ENCODE results near the gene LPCAT4. TPM values are rescaled to one million over a fixed set of nuclear protein-coding genes. Genes with fewer than 3 reads are reported as not detected.
A peak's percentile ranks its signal among the peaks of the same experiment; 100 is the strongest.

LPCAT4 gene
- total and polyA plus RNA-seq, 2 of the 8 experiments (the other 6 are each of a cell fraction or from before 2014, with no cell fraction given) = 69.3 to 109 TPM

DNA sequence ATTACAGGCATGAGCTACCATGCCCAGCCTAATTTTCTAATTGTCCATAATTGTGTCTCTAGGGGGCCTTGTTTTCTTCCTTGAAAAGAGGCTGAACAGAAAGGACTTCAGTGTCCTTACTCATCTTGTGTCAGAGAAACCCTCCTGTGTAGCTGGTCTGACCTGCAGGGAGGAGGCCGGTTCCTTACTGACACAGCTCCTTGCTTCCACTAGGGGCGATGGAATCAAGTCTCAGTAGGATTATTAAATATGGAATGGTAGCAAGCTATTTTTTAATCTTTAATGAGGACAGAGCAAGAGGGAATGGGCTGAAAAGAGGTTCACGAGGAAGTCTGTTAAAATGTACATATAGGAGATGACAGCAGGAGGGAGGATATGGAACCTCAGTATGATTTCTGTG is 8.6 kb downstream of the LPCAT4 start (continued):
- TF ChIP-seq, protein P1, sequence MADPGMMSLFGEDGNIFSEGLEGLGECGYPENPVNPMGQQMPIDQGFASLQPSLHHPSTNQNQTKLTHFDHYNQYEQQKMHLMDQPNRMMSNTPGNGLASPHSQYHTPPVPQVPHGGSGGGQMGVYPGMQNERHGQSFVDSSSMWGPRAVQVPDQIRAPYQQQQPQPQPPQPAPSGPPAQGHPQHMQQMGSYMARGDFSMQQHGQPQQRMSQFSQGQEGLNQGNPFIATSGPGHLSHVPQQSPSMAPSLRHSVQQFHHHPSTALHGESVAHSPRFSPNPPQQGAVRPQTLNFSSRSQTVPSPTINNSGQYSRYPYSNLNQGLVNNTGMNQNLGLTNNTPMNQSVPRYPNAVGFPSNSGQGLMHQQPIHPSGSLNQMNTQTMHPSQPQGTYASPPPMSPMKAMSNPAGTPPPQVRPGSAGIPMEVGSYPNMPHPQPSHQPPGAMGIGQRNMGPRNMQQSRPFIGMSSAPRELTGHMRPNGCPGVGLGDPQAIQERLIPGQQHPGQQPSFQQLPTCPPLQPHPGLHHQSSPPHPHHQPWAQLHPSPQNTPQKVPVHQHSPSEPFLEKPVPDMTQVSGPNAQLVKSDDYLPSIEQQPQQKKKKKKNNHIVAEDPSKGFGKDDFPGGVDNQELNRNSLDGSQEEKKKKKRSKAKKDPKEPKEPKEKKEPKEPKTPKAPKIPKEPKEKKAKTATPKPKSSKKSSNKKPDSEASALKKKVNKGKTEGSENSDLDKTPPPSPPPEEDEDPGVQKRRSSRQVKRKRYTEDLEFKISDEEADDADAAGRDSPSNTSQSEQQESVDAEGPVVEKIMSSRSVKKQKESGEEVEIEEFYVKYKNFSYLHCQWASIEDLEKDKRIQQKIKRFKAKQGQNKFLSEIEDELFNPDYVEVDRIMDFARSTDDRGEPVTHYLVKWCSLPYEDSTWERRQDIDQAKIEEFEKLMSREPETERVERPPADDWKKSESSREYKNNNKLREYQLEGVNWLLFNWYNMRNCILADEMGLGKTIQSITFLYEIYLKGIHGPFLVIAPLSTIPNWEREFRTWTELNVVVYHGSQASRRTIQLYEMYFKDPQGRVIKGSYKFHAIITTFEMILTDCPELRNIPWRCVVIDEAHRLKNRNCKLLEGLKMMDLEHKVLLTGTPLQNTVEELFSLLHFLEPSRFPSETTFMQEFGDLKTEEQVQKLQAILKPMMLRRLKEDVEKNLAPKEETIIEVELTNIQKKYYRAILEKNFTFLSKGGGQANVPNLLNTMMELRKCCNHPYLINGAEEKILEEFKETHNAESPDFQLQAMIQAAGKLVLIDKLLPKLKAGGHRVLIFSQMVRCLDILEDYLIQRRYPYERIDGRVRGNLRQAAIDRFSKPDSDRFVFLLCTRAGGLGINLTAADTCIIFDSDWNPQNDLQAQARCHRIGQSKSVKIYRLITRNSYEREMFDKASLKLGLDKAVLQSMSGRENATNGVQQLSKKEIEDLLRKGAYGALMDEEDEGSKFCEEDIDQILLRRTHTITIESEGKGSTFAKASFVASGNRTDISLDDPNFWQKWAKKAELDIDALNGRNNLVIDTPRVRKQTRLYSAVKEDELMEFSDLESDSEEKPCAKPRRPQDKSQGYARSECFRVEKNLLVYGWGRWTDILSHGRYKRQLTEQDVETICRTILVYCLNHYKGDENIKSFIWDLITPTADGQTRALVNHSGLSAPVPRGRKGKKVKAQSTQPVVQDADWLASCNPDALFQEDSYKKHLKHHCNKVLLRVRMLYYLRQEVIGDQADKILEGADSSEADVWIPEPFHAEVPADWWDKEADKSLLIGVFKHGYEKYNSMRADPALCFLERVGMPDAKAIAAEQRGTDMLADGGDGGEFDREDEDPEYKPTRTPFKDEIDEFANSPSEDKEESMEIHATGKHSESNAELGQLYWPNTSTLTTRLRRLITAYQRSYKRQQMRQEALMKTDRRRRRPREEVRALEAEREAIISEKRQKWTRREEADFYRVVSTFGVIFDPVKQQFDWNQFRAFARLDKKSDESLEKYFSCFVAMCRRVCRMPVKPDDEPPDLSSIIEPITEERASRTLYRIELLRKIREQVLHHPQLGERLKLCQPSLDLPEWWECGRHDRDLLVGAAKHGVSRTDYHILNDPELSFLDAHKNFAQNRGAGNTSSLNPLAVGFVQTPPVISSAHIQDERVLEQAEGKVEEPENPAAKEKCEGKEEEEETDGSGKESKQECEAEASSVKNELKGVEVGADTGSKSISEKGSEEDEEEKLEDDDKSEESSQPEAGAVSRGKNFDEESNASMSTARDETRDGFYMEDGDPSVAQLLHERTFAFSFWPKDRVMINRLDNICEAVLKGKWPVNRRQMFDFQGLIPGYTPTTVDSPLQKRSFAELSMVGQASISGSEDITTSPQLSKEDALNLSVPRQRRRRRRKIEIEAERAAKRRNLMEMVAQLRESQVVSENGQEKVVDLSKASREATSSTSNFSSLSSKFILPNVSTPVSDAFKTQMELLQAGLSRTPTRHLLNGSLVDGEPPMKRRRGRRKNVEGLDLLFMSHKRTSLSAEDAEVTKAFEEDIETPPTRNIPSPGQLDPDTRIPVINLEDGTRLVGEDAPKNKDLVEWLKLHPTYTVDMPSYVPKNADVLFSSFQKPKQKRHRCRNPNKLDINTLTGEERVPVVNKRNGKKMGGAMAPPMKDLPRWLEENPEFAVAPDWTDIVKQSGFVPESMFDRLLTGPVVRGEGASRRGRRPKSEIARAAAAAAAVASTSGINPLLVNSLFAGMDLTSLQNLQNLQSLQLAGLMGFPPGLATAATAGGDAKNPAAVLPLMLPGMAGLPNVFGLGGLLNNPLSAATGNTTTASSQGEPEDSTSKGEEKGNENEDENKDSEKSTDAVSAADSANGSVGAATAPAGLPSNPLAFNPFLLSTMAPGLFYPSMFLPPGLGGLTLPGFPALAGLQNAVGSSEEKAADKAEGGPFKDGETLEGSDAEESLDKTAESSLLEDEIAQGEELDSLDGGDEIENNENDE (IDR thresholded peaks at IDR 0.05; ENCODE audit: insufficient replicate concordance, low read length) = no peak
- TF ChIP-seq SAP30 (IDR thresholded peaks at IDR 0.05; ENCODE audit: insufficient read depth, insufficient replicate concordance, low read length) (no peak), RFX5 (IDR thresholded peaks at IDR 0.05; ENCODE audit: borderline replicate concordance, low read depth, low read length) (no peak), RAD21 (IDR thresholded peaks at IDR 0.05 in 1 of 2, conservative IDR thresholded peaks at IDR 0.05 in 1 of 2; ENCODE audit: low read depth in 2 of 2, low read length in 2 of 2) (peak; percentile 15 to 23; a peak in 1 of 4 replicates)
- TF ChIP-seq, protein P2, sequence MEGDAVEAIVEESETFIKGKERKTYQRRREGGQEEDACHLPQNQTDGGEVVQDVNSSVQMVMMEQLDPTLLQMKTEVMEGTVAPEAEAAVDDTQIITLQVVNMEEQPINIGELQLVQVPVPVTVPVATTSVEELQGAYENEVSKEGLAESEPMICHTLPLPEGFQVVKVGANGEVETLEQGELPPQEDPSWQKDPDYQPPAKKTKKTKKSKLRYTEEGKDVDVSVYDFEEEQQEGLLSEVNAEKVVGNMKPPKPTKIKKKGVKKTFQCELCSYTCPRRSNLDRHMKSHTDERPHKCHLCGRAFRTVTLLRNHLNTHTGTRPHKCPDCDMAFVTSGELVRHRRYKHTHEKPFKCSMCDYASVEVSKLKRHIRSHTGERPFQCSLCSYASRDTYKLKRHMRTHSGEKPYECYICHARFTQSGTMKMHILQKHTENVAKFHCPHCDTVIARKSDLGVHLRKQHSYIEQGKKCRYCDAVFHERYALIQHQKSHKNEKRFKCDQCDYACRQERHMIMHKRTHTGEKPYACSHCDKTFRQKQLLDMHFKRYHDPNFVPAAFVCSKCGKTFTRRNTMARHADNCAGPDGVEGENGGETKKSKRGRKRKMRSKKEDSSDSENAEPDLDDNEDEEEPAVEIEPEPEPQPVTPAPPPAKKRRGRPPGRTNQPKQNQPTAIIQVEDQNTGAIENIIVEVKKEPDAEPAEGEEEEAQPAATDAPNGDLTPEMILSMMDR (IDR thresholded peaks at IDR 0.05; ENCODE audit: control extremely low read depth in 1 of 3, insufficient read depth in 1 of 3, low read depth in 1 of 3, low read length in 3 of 3) = peak; percentile 27 to 47 (median 33); a peak in 3 of 4 replicates

Measured in H1 (cell line).